Neural cell (in vitro differentiated cells): ENCODE measurements around the gene PCGF3. TPM values are rescaled to one million over a fixed set of nuclear protein-coding genes. Genes with fewer than 3 reads are reported as not detected.
"Not testable (repeated sequence)": the region's sequence is repeated elsewhere in the genome, so short reads cannot be mapped to it uniquely, and the experiment has no call there.

Experiments used
- H2AFZ ChIP-seq: fragments of 200-600, 300-800 bp; sonication (generic), shearing (Covaris generic); 2 replicates; pipeline ENCODE4 v1.6.0; 2014; ENCODE audit warnings: low read depth, mild to moderate bottlenecking, antibody characterized with exemption, low read length, moderate library complexity
- H3F3A ChIP-seq: fragments of 200-600 bp; shearing (Covaris generic); 2 replicates; pipeline ENCODE4 v1.6.1; 2016; ENCODE audit warnings: mild to moderate bottlenecking, moderate library complexity, mixed read lengths, antibody characterized with exemption, low read length; ENCODE audit not compliant: insufficient read depth, poor library complexity, severe bottlenecking
- H3K27ac ChIP-seq: fragments of 200-600, 300-800 bp; sonication (generic), shearing (Covaris generic); 2 replicates; pipeline ENCODE4 v1.5.1; 2014; ENCODE audit warnings: mild to moderate bottlenecking, low read length, moderate library complexity
- H3K27me3 ChIP-seq: fragments of 300-800, 200-600 bp; sonication (generic), shearing (Covaris generic); 2 replicates; pipeline ENCODE4 v1.6.0; 2014; ENCODE audit warnings: mild to moderate bottlenecking, low read depth, low read length, moderate library complexity; ENCODE audit not compliant: insufficient read depth
- H3K36me3 ChIP-seq: fragments of 300-800, 200-600 bp; sonication (generic), shearing (Covaris generic); 2 replicates; pipeline ENCODE4 v1.5.1; 2014; ENCODE audit warnings: mild to moderate bottlenecking, antibody characterized with exemption, low read length, moderate library complexity; ENCODE audit not compliant: insufficient read depth
- H3K4me2 ChIP-seq: fragments of 300-800, 200-600 bp; sonication (generic), shearing (Covaris generic); 2 replicates; pipeline ENCODE4 v1.6.0; 2014; ENCODE audit warnings: mild to moderate bottlenecking, low read length
- H3K4me3 ChIP-seq: fragments of 300-800, 200-600 bp; sonication (generic), shearing (Covaris generic); 2 replicates; pipeline ENCODE4 v1.5.1; 2014; ENCODE audit warnings: mild to moderate bottlenecking, low read length, moderate library complexity
- H3K79me2 ChIP-seq: fragments of 200-600 bp; shearing (Covaris generic); replicated peaks from 2 replicates; pipeline ENCODE4 v1.6.0; 2014; ENCODE audit warnings: mild to moderate bottlenecking, low read length, moderate library complexity; ENCODE audit not compliant: insufficient read depth
- H3K9ac ChIP-seq: fragments of 300-800, 200-600 bp; sonication (generic), shearing (Covaris generic); 2 replicates; pipeline ENCODE4 v1.6.1; 2016; ENCODE audit warnings: mild to moderate bottlenecking, low read length, mixed read lengths
- H3K9me2 ChIP-seq: fragments of 200-600 bp; shearing (Covaris generic); 2 replicates; pipeline ENCODE4 v1.6.1; 2016; ENCODE audit warnings: mild to moderate bottlenecking, low read length, mixed read lengths; ENCODE audit not compliant: insufficient read depth
- H3K9me3 ChIP-seq: fragments of 200-600, 300-800 bp; sonication (generic), shearing (Covaris generic); 2 replicates; pipeline ENCODE4 v1.6.1; 2016; ENCODE audit warnings: mild to moderate bottlenecking, mixed run types, low read length, moderate library complexity, mixed read lengths
- H4K20me1 ChIP-seq: fragments of 200-600 bp; shearing (Covaris generic); 2 replicates; pipeline ENCODE4 v1.6.1; 2016; ENCODE audit warnings: mild to moderate bottlenecking, mixed run types; ENCODE audit not compliant: insufficient read depth
- EP300 ChIP-seq: fragments of 450-650 bp; conservative IDR thresholded peaks from 2 replicates; pipeline ENCODE4 v1.6.1; 2014; ENCODE audit warnings: antibody characterized with exemption, mild to moderate bottlenecking, moderate library complexity; ENCODE audit not compliant: poor library complexity, severe bottlenecking
- EZH2 ChIP-seq: fragments of 200-600, 300-800 bp; shearing (Covaris generic), sonication (generic); IDR thresholded peaks from 2 replicates; pipeline ENCODE4 v1.6.1; 2014; ENCODE audit warnings: antibody characterized with exemption, low read length, borderline replicate concordance, mild to moderate bottlenecking; ENCODE audit not compliant: insufficient read depth, poor library complexity, severe bottlenecking
- MXI1 ChIP-seq: fragments of 450-650 bp; conservative IDR thresholded peaks from 2 replicates; pipeline ENCODE4 v1.6.1; 2014; ENCODE audit warnings: antibody characterized with exemption, mild to moderate bottlenecking; ENCODE audit not compliant: poor library complexity, severe bottlenecking
- POLR2AphosphoS5 ChIP-seq: IDR thresholded peaks from 2 replicates; pipeline ENCODE4 v1.6.1; 2012
- RAD21 ChIP-seq: fragments of 450-650 bp; conservative IDR thresholded peaks from 2 replicates; pipeline ENCODE4 v1.6.1; 2014; ENCODE audit warnings: antibody characterized with exemption, mild to moderate bottlenecking, moderate library complexity
- SMC3 ChIP-seq: fragments of 450-650 bp; conservative IDR thresholded peaks from 2 replicates; pipeline ENCODE4 v1.6.1; 2014; ENCODE audit warnings: antibody characterized with exemption, mild to moderate bottlenecking, moderate library complexity; ENCODE audit not compliant: poor library complexity
- TAF1 ChIP-seq: IDR thresholded peaks from 2 replicates; pipeline ENCODE4 v1.6.1; 2012; ENCODE audit warnings: low read depth
- polyA plus RNA-seq: library from polyadenylated mRNA; depleted of rRNA; stranded (reverse); fragments of >200 nt; gene quantifications from 2 replicates; pipeline ENCODE4 v1.2.3, GENCODE V29; 2014
- TF ChIP-seq, protein P1 (sequence below): fragments of 450-650 bp; IDR thresholded peaks from 2 replicates; pipeline ENCODE4 v1.5.1; 2014; ENCODE audit warnings: antibody characterized with exemption, mild to moderate bottlenecking, moderate library complexity; ENCODE audit not compliant: poor library complexity, severe bottlenecking
- TF ChIP-seq, protein P2 (sequence below): IDR thresholded peaks from 2 replicates; pipeline ENCODE4 v1.6.1; 2012; ENCODE audit warnings: borderline replicate concordance

The PCGF3 gene
- polyA plus RNA-seq, 1 donor from 2014 or later, result 117 TPM

DNA sequence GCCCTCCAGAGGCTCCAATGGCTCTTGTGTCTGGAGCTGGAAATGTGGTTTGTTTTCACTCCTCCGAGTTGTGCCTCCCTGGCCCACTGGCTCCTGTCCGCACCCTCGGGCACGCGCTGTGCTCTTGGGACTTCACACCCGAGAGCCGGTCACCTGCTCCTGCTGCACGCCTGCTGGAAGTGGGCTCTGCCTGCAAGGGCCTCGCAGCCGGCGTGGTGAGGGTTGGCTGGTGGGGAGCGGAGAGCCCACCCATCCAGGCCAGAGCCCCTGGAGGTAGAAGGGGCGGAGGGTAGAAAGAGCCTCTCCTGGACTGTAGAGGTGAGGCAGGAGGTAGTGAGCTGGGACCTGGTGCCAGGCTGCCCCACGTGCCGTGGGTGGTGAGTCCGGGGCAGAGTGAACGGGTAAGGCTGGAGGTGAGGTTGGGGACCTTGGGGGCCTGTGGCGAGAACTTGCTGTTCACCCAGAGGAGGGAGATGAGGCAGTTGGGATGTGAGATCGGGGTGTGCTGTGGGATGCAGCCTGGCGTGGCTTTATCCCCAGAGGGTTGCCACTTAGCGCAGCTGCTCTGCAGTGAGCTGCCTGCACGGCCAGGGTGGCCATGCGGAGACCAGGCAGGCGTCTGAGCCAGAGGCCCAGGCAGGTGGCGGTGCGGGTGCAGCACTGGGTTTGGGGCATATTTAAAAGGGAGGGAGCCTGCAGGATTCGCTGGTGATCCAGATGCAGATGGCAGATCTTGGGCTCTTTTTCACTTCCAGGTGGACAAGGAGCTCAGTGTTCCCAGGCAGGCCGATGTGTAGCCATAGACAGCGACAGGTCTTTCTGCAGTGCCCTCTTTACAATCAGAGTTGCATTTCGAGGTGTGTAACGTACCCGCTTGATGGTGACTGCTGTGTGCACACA is 48.8 kb downstream of the PCGF3 start:
- no peak overlapping the region for H2AFZ ChIP-seq
- peaks cover 12% of the 10 kb centered on the region for H3K36me3 ChIP-seq
- no peak overlapping the region for H3K9ac ChIP-seq
- H3K4me3 ChIP-seq, result no peak overlapping the region
- no peaks in the 10 kb centered on the region for H3K27me3 ChIP-seq
- no peaks in the 10 kb centered on the region for H3F3A ChIP-seq
- no peak overlapping the region for H3K4me2 ChIP-seq
- peaks cover 5% of the 10 kb centered on the region for H3K79me2 ChIP-seq
- H4K20me1 ChIP-seq, result peaks cover 4% of the 10 kb centered on the region
- no peak overlapping the region for H3K27ac ChIP-seq
- no peaks in the 10 kb centered on the region for H3K9me3 ChIP-seq
- TF ChIP-seq, protein P1, sequence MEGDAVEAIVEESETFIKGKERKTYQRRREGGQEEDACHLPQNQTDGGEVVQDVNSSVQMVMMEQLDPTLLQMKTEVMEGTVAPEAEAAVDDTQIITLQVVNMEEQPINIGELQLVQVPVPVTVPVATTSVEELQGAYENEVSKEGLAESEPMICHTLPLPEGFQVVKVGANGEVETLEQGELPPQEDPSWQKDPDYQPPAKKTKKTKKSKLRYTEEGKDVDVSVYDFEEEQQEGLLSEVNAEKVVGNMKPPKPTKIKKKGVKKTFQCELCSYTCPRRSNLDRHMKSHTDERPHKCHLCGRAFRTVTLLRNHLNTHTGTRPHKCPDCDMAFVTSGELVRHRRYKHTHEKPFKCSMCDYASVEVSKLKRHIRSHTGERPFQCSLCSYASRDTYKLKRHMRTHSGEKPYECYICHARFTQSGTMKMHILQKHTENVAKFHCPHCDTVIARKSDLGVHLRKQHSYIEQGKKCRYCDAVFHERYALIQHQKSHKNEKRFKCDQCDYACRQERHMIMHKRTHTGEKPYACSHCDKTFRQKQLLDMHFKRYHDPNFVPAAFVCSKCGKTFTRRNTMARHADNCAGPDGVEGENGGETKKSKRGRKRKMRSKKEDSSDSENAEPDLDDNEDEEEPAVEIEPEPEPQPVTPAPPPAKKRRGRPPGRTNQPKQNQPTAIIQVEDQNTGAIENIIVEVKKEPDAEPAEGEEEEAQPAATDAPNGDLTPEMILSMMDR, result no peak
- no peak for TF ChIP-seq EP300
- TF ChIP-seq EZH2, result no peak
- TF ChIP-seq SMC3, result no peak
- TF ChIP-seq MXI1, result no peak
- no peaks in the 10 kb centered on the region for H3K9me2 ChIP-seq

DNA sequence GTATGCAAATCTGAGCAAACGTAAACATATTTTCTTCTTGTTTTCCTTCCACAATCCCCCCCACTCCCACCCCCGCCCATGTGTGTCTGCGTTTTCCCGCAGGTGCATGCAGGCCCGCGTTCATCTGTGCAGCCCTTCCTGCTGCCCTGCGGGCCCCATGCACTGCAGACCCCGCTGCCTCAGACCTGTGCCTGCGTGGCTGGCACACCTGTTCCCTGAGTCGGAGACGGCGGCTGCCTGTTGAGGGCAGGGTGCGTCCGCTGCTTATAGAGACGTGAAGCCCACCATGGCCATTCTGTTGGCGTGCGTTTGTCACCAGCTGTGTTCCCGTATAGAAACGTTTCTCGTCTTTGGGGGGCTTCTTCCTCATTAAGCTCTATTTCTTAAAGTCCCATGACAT is 51.5 kb downstream of the PCGF3 start:
- Histone ChIP-seq H3K9me3 (no peaks in the 10 kb centered on the region), H3K27ac (no peak overlapping the region), H3F3A (no peaks in the 10 kb centered on the region), H2AFZ (no peak overlapping the region), H3K9ac (no peak overlapping the region), H4K20me1 (no peaks in the 10 kb centered on the region), H3K9me2 (no peaks in the 10 kb centered on the region), H3K4me2 (no peak overlapping the region), H3K27me3 (no peaks in the 10 kb centered on the region), H3K4me3 (no peak overlapping the region), H3K79me2 (no peaks in the 10 kb centered on the region), H3K36me3 (peaks cover 16% of the 10 kb centered on the region)
- no peak for TF ChIP-seq MXI1
- no peak for TF ChIP-seq POLR2AphosphoS5
- no peak for TF ChIP-seq SMC3
- TF ChIP-seq EZH2, result no peak
- TF ChIP-seq TAF1, result no peak
- no peak for TF ChIP-seq RAD21
- TF ChIP-seq EP300, result no peak
- TF ChIP-seq, protein P1, result no peak
- TF ChIP-seq, protein P2, sequence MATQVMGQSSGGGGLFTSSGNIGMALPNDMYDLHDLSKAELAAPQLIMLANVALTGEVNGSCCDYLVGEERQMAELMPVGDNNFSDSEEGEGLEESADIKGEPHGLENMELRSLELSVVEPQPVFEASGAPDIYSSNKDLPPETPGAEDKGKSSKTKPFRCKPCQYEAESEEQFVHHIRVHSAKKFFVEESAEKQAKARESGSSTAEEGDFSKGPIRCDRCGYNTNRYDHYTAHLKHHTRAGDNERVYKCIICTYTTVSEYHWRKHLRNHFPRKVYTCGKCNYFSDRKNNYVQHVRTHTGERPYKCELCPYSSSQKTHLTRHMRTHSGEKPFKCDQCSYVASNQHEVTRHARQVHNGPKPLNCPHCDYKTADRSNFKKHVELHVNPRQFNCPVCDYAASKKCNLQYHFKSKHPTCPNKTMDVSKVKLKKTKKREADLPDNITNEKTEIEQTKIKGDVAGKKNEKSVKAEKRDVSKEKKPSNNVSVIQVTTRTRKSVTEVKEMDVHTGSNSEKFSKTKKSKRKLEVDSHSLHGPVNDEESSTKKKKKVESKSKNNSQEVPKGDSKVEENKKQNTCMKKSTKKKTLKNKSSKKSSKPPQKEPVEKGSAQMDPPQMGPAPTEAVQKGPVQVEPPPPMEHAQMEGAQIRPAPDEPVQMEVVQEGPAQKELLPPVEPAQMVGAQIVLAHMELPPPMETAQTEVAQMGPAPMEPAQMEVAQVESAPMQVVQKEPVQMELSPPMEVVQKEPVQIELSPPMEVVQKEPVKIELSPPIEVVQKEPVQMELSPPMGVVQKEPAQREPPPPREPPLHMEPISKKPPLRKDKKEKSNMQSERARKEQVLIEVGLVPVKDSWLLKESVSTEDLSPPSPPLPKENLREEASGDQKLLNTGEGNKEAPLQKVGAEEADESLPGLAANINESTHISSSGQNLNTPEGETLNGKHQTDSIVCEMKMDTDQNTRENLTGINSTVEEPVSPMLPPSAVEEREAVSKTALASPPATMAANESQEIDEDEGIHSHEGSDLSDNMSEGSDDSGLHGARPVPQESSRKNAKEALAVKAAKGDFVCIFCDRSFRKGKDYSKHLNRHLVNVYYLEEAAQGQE, result no peak

DNA sequence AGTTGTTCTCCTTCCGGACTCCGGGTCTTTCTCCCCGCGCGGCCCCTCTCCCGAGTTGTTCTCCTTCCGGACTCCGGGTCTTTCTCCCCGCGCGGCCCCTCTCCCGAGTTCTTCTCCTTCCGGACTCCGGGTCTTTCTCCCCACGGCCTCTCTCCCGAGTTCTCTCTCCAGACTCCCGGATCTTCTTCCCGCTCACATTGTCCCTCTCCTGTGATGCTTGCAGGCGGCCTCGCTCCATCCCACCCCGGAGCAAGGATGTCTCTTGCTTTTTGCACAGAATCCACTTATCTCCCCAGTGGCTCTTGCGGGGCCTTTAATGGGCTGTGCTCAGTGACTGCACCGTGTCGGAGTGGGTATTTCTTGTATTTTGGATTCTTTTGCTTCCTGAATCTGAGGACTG is 54.2 kb downstream of the PCGF3 start:
- H3K27me3 ChIP-seq, H3K9me2 ChIP-seq, H3K9me3 ChIP-seq, H3K27ac ChIP-seq, H3K4me2 ChIP-seq, H3K79me2 ChIP-seq, H3K4me3 ChIP-seq, H3K9ac ChIP-seq, H2AFZ ChIP-seq, H4K20me1 ChIP-seq, H3F3A ChIP-seq, H3K36me3 ChIP-seq: not testable (repeated sequence)
